H54 (cell line): ENCODE results near the gene EN1.

ENCODE experiments used
- DNase-seq: peaks from one replicate; pipeline ENCODE4 v3.0.0; 2011; ENCODE audit warnings: low spot score, mixed read lengths; ENCODE audit not compliant: insufficient read length
- FAIRE-seq: peaks from 3 replicates; lab custom pipeline; 2011; peaks lifted over from hg19 to GRCh38; lab: Jason Lieb, UNC
- POLR2A ChIP-seq: IDR thresholded peaks from 2 replicates; pipeline ENCODE4 v1.6.1; 2011; ENCODE audit warnings: low read depth, mild to moderate bottlenecking, low read length

EN1 gene

DNA sequence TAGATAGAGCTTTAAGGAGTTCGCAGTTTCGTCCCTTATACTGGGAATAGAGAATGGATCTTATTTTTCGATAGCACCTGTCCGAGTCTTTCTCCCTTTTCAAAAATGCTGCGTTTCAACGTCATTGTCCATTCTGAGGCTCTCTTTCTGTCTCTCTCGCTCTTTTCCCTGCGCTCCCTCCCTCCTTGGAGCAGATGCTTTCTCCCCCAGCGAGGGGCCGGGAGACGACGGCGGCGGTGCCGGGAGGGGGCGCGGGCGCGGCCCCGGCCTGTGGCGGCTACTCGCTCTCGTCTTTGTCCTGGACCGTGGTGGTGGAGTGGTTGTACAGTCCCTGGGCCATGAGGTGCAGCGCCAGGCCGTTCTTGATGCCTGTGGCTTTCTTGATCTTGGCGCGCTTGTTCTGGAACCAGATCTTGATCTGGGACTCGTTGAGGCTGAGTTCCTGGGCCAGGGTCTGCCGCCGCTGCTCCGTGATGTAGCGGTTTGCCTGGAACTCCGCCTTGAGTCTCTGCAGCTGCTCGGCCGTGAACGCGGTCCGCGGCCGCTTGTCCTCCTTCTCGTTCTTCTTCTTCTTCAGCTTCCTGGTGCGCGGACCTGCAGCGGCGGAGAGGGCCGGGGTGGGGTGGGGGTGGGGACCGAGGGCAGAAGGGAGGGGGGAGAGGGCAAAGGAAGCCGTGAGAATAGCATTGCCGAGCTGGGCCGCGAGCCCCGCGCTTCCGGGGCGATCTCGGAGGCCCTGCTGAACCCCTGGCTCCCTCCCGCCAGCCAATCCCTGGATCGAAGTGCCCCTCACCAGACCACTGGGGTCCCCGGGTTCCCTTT, 4.6 kb downstream of the EN1 start:
- TF ChIP-seq POLR2A: no peak
- no peak for FAIRE-seq

DNA sequence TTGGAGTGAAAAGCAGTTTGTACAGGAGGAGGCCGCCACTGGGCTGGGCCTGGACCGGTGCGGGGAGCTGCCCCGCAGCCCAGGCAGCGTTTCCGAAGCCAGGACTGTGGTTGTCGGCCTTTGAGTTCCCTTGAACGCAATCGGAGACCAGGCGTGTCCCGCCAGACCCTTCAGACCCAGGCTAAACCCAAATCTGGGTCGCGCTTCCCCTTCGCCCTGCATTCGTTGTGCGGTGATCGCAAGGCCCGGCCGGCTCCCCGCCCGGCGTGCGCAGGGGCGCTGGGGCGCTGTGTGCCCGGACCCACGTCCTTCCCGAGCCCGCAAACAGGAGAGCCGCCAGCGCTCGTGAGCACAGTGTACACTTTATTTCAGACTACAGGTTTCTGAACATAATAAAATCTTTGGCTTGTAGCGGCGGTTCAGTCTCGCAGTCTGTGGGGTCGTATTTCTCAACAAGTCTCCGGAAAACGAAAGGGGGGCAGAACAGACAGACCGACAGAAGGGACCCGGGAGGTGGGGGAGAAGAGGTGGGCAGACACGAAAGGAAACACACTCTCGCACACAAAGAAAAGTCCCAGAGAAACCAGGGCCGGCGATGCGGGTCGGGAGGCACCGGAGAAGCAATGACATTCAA, 5.5 kb downstream of the EN1 start:
- TF ChIP-seq POLR2A: no peak

More for the DNA sequence above, 4.6 kb downstream of the EN1 start:
- no peak for DNase-seq

DNA sequence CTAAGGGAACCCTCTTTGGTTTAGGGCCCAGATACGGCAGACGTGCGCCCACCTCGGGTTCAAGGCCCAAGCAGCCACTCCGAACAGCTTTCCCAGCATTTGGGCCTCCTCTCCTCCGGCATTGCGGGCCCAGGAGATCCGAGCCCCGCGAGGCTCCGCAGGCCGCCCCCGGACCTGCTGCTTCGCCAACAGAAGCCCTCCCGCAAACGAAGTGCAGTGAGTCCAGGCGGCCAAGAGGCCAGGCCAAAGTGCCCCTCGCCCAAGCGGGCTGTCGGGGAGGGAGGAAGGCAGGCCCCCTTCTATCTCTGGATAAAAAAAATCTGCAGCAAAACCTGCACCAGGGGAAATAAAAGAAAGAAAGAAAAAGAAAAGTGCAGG, 6.0 kb downstream of the EN1 start:
- FAIRE-seq (no peak), DNase-seq (no peak)
- TF ChIP-seq POLR2A: no peak

More for the DNA sequence above, 5.5 kb downstream of the EN1 start:
- FAIRE-seq (no peak), DNase-seq (no peak)

DNA sequence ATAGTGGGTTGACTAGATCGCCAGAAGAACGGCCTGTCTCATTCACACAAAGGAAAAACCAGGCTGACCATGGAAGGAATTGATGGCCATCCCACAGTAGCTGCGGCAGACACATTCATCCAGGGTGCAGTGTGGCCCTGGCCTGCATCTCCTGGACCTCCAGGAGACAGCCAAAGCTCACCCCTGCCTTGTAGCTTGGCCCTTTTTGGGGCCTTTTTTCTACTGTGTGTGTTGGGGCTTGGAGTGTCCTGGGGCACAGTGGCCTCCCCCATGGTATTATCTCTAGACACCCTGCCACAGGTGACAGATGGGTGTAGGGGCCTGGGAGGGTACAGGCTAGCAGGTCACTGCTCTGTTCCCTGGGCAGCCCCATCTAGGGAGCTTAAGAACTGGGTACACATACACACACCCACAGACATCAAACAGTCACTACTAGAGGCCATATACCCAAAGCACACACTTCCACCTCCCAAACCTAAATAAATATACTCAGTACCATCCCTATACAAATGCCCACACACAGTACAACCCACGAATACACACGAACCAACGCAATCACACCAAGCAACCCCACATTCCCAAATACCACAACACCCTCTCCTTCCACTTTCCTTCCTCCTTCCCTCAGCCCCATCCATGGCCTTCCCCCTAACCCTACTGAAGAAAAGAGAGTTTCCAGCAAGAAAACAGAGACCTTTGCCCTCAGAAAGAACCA, 8.6 kb downstream of the EN1 start:
- DNase-seq (no peak), FAIRE-seq (no peak)
- no peak for TF ChIP-seq POLR2A

DNA sequence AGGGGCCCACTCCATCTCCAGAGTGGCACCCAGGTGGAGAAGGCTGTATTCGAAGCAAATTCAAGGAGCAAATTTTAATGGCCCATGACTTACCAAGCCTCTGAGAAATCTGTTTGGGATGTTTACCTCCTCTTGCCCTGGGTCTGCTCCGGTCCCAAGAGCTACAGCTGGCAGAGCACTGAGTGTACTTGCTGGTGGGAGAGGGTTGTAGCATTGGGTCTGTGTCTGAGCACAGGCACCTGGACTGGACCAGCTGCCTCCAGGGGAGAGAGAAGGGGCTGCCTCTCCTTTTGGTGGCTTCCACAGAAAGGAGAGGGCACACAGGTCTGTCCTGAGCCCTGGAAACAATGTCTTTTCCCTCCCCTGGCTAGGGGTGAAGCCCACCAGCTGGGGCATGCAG, 9.8 kb downstream of the EN1 start:
- no peak for FAIRE-seq
- TF ChIP-seq POLR2A: no peak
- no peak for DNase-seq

DNA sequence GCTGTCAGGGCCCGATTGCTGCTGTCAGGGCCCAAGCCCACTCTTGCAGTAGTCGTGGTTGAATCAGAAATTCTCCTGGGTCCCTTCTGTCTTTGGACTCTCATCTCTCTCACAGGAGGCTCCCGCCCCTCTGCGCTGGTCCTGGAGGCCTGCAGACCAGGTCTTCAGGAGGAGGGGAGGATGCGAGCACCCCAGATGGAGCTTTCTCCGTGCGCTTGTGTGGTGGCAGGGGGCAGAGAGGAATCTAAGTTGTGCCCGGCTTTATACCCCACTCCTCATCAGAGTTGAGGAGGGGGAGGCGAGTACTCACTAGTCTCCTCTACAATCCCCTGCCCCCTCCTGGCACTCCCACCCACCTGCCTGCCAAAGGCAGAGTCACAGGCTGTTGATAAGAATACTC, 10.4 kb downstream of the EN1 start:
- no peak for TF ChIP-seq POLR2A
- no peak for DNase-seq
- FAIRE-seq: no peak

DNA sequence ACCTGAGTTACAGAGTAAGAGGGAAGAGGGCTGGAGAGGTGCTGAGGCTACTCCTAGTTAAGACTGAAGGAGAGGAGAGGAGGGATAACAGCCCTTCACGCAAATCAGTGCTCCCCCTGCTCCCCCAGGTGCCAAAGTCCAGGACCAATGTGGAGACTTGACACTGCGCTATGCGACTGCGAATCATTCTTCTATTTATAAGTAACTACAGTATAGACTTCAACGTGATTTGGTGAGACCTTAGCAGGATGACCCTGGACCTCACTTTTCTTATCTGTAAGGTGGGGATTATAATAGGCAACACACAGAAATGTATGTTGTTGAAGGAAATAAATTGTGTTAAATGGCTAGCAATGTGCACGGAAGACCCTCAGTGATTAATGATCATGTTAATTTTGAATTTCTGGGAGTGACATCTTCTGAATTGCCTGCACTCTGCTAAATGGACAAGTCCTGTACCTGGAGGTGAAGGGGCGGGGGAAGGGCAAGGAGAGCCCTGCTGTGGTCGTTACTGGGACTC, 11.0 kb downstream of the EN1 start:
- no peak for TF ChIP-seq POLR2A
- DNase-seq: no peak

DNA sequence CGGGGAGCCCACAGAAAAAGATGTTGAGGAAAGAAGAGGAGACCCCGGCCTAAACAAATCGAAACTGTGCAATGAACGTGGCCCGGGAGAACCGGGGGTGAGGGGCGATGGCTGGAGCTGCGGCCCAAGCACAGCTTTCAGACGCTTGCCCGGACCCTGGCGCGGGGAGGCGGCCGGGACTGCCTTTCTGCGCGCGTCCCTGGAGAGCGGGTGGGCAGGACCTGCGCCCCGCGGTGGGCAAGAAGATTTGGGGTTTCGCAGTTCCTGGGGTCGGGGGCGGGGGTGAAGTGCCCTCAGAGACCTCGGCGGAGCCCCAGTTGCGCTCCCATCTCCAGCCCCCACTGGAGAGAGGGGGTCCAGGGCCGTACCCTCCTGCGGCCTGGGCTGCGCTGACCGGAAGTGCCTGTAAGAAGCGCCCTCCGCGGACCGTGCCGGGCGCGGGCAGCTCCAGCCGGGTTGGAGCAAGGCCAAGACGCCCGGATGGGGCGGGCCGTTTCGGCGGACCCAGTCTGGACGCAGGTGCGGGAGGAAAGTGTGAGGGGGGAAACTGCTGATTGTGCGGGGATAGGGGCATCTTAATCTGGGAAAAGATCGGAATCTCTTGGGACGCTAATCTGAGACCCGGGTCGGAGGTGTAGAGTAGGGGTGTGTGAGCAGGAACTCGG, 11.6 kb downstream of the EN1 start:
- DNase-seq (no peak), FAIRE-seq (no peak)

More for the DNA sequence above, 11.0 kb downstream of the EN1 start:
- FAIRE-seq: no peak

DNA sequence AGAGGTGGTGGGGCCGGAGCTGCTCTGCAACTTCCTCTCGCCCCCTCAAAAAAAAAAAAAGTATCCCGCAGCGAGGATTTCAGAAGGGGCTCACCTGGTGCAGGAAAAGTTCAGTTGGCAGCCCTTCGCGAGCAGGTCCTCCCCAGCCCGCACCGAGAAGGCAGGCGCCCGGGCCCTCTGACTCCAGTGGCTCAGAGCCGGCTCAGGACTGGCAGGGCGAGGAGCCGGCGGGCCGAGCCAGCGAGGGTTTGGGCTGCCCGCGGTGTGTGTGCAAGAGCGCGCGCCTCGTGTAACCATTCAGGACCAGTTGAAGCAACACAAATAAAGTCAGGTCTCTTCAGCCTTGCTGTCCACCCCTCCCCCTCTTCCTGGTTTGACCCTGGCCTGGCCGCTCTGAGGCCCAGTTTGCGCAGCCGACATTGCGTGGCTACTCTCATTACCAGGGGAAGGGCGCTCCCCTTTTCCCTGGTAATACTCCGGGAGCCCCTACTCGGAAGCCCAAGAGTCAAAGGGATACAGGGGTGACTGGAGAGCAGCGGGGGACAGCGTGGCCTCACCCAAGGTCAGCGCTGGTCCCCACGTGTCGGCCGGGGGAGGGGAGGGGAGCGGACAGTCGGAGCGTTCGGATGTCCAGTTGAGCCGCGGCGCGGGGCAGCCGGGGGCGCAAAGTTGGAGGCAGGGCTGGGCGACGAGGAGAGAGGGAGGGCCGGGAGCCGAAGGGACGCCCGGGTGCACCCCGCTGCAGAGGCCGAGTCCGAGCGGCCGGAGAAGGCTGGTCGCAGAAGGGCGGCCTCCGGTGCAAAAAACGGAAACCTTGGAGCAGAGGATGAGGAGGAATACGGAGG, 12.3 kb downstream of the EN1 start:
- FAIRE-seq: no peak
- no peak for DNase-seq
- no peak; the same call in 1 of the 2 replicates for TF ChIP-seq POLR2A

More for the DNA sequence above, 11.6 kb downstream of the EN1 start:
- TF ChIP-seq POLR2A: 0 out of 2 replicates have a peak, but pooled peaks have one; percentile 19

DNA sequence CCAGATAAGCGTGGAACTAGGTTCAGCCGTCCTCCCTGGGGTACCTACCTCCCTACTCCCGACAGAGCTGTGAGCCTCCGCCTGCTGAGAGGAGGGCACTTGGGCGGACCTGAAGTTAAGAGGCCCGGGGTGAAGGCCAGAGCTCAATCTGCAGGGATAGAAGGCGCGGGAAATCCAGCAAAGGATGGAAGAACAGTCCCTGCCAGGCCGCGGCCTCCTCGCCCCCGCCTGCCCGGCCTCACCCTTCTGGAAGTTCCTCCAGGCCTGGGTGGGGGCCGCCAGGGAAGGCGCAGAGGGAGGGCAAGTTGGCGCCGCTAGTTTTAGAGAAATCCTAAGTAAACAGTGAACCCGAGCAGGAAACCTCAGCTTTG, 13.0 kb downstream of the EN1 start:
- no peak for FAIRE-seq
- TF ChIP-seq POLR2A: no peak
- no peak for DNase-seq

DNA sequence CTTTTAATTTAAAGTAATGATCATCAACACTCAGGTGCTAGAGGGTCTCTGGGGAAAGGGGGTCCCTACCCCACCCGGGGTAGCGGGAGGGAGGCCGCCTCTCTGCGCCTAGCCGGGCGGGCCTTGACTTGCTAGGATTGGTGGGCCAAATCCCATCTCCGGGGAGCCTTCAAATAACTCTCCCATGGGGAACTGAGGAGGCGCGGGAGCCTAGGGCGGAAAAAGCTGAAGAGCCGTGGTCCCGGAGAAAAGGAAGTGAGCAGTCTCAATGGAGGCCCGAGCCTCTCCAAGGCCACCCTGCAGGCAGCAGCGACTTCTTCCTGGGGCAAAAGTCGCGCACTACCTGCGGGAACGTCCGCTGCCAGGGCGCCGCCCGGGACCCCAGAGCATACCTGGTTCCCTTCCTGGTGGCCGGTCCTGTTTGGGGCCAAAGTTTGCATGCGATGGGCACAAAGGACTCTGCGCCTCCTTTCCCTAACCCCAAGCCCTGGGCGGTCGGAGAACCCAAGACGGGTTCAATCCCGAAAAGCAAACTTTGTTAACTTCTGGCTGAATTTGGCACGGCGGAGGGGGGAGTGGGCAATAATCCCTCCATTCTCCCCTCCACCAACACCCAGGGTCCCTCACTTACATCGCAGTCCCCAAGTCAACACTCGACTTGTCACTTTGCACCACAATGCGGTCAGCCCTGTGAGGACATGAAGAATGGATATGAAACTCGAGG, 13.6 kb downstream of the EN1 start:
- FAIRE-seq (no peak), DNase-seq (no peak)
- no peak for TF ChIP-seq POLR2A
